Activated CD4-positive, alpha-beta T cell treated with anti-CD3 and anti-CD28 coated beads for 36 hours (primary cell): ENCODE measurements around the gene EXOC1L. TPM values are rescaled to one million over a fixed set of nuclear protein-coding genes. Genes with fewer than 3 reads are reported as not detected.

Experiments
- ATAC-seq: fragments of 200-7000 bp; cut with Tn5 transposase; one replicate; pipeline ENCODE4 v1.10.0; 2021; ENCODE audit warnings: mild to moderate bottlenecking, moderate library complexity
- CTCF ChIA-PET: fragments of 350-600 bp; sonication (Branson Sonifier 250); formaldehyde crosslinking; loops from one replicate; lab custom pipeline; 2021; ENCODE audit warnings: antibody characterized with exemption; lab: Charles Lee
- POLR2A ChIA-PET: fragments of 350-600 bp; sonication (Branson Sonifier 250); formaldehyde crosslinking; loops from one replicate; lab custom pipeline; 2021; ENCODE audit warnings: antibody characterized with exemption, inconsistent platforms; lab: Charles Lee
- DNase-seq: peaks from one replicate; pipeline ENCODE4 v3.0.0-alpha.2; 2020
- H3K27ac Mint-ChIP-seq: one replicate; pipeline ENCODE4 v1.8.0; 2021; ENCODE audit warnings: mixed read lengths
- H3K27me3 Mint-ChIP-seq: one replicate; pipeline ENCODE4 v1.8.0; 2021; ENCODE audit warnings: mixed read lengths
- H3K36me3 Mint-ChIP-seq: one replicate; pipeline ENCODE4 v1.8.0; 2021; ENCODE audit warnings: low read depth, mixed read lengths
- H3K4me1 Mint-ChIP-seq: one replicate; pipeline ENCODE4 v1.8.0; 2021; ENCODE audit warnings: mixed read lengths
- H3K4me3 Mint-ChIP-seq: one replicate; pipeline ENCODE4 v1.8.0; 2021; ENCODE audit warnings: mild to moderate bottlenecking, moderate library complexity, mixed read lengths
- H3K9me3 Mint-ChIP-seq: one replicate; pipeline ENCODE4 v1.8.0; 2021; ENCODE audit warnings: low read depth, mixed read lengths
- intact Hi-C, 2 experiments: fragments of 100-400 bp; cut with DNase I in 1 of 2; cut with micrococcal nuclease in 1 of 2; formaldehyde crosslinking; loops; one replicate each; pipeline versions ENCODE4 v1.14.2 to v1.15.1; 2022 to 2024; cut with DNase I, micrococcal nuclease
- total RNA-seq, 2 experiments: library from RNA; stranded (reverse); gene quantifications; one replicate each; pipeline ENCODE4 v1.2.3, GENCODE V29; 2021

The EXOC1L gene
- total RNA-seq, 2 experiments from 2014 or later, result not detected

- ATAC-seq, result no peak
- ChIA-PET CTCF (interaction anchor here (0.7 to 2.4 kb wide), 6 partner anchors 9 to 68 kb away, joined by 3 to 13 read pairs (median 6); partner anchors contain the start of gene CEP135), POLR2A (interaction anchor here (0.6 kb wide), 2 partner anchors 12 to 26 kb away, joined by 3 read pairs; no protein-coding TSS in a partner anchor)
- intact Hi-C loops, result no loop called here
- no peaks in the 10 kb centered on the region for H3K4me1 Mint-ChIP-seq
- H3K36me3 Mint-ChIP-seq, result peaks cover 33% of the 10 kb centered on the region
- H3K9me3 Mint-ChIP-seq, result no peaks in the 10 kb centered on the region
- no peak for DNase-seq
- H3K27me3 Mint-ChIP-seq, result no peaks in the 10 kb centered on the region
- H3K4me3 Mint-ChIP-seq, result no peak overlapping the region
- no peak overlapping the region for H3K27ac Mint-ChIP-seq
Observed at GRCh38 chr4:55880652-55881280, 61.2 kb downstream of the EXOC1L start.

- no peaks in the 10 kb centered on the region for H3K27me3 Mint-ChIP-seq
- intact Hi-C loops, result no loop called here
- H3K36me3 Mint-ChIP-seq, result peaks cover 17% of the 10 kb centered on the region
- no peak overlapping the region for H3K4me3 Mint-ChIP-seq
- DNase-seq, result no peak
- H3K9me3 Mint-ChIP-seq, result no peaks in the 10 kb centered on the region
- ATAC-seq, result no peak
- CTCF ChIA-PET, result no interaction called here
- no peak overlapping the region for H3K27ac Mint-ChIP-seq
- H3K4me1 Mint-ChIP-seq, result peaks cover 4% of the 10 kb centered on the region
- POLR2A ChIA-PET, result no interaction called here
Observed at GRCh38 chr4:55884093-55884850, 64.7 kb downstream of the EXOC1L start.

- H3K36me3 Mint-ChIP-seq, result peaks cover 16% of the 10 kb centered on the region
- H3K4me3 Mint-ChIP-seq, result no peak overlapping the region
- no peaks in the 10 kb centered on the region for H3K27me3 Mint-ChIP-seq
- POLR2A ChIA-PET, result no interaction called here
- no peak overlapping the region for H3K27ac Mint-ChIP-seq
- intact Hi-C loops, result no loop called here
- DNase-seq (no peak), ATAC-seq (no peak)
- peaks cover 4% of the 10 kb centered on the region for H3K4me1 Mint-ChIP-seq
- CTCF ChIA-PET, result no interaction called here
- no peaks in the 10 kb centered on the region for H3K9me3 Mint-ChIP-seq
Observed at GRCh38 chr4:55884851-55885219, 65.2 kb downstream of the EXOC1L start.

Other genes with a start within 250 kb of the EXOC1L start
- gene PDCL2, start 227.5 kb upstream of the EXOC1L start, total RNA-seq, result not detected
- under 1 TPM in 1 of 2 experiments, not detected in 1; 0.30 TPM for gene NMU, start 183.5 kb upstream of the EXOC1L start, total RNA-seq
- gene EXOC1, start 33.9 kb downstream of the EXOC1L start, total RNA-seq, result 10 to 100 TPM; 19.1 to 21.4 TPM
- gene CEP135, start 129.2 kb downstream of the EXOC1L start, total RNA-seq, result 10 to 100 TPM; 17.0 to 17.5 TPM